Measurements from ENCODE around the gene KRTAP3-1.
"Not testable (repeated sequence)": the region's sequence is repeated elsewhere in the genome, so short reads cannot be mapped to it uniquely, and the experiment has no call there.

Gene KRTAP3-1

DNA sequence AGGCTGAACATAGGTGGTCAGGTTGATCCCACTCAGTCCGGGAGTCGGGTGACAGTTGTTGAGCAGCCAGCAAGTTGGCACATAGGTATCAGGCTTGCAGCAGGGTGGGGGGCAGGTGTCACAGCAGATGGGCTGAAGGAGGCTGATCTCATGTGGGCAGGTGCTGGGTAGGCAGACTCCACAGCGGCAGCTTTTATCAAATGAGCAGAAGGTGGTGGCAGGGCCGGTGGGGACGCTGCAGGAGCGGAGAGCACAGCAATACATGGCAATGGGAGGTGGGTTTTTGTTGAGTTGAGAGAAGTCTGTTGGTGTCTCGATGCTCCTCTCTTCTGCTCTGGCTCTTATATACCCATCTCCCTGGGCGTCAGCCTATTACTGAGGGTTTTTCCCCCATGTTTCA is at the start of gene KRTAP3-1:
Gene KRTAP3-1 (minus strand): TSS at position 318 of the 400 bp plus-strand sequence. CDS start 54 bp downstream, at position 264.
- no peak for DNase-seq

DNA sequence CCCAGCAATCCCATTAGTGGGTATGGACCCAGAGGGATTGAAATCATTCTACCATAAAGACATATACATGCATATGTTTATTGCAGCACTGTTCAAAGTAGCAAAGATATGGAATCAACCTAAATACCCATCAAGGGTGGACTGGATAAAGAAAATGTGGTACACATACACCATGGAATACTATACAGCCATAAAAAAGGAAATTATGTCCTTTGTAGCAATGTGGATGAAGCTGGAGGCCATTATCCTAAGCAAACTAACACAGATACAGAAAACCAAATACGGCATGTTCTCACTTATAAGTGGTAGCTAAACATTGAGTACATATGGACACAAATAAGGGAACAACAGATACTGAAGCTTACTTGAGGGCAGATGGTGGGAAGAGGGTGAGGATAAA is 48.6 kb upstream of the KRTAP3-1 start:
- DNase-seq, result no peak

DNA sequence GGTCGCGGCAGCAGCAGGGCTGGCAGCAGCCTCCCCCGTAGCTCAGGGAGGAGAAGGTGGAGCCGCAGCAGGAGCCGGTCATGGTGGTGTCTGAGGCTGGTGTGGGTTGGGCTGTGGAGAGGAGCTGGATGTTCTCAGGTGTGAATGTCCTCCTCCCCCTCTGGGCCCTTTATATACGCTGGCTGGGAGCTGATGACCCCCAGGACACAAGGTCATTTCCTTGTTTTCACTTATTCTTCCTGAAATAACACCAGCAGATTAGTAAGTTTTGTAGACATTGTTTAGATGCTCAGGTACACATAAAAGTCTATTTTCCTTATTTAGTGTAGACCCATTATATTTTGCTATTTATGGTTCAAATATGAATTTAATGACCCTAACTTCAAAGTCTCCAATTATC is 46.2 kb upstream of the KRTAP3-1 start, which contains the start of gene KRTAP2-2:
Gene KRTAP2-2 (minus strand): TSS at position 101 of the 400 bp plus-strand sequence. CDS start 19 bp downstream, at position 82.
- not testable (repeated sequence) for DNase-seq

DNA sequence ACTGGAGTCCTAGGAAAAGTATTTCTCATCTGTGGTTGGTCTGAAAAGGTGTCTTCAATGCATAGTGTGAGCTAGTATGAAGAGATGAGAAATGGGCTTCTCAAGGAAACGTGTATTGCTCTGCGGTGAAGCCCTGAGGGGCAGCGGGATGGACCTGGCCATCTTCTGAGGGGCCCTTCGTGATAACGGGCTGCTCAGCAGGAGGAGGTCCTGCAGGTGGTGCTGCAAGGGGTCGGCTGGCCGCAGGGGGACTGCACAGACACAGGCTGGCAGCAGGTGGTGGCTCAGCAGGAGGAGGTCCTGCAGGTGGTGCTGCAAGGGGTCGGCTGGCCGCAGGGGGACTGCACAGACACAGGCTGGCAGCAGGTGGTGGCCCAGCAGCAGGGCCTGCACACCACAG is 45.6 kb upstream of the KRTAP3-1 start:
- not testable (repeated sequence) for DNase-seq

DNA sequence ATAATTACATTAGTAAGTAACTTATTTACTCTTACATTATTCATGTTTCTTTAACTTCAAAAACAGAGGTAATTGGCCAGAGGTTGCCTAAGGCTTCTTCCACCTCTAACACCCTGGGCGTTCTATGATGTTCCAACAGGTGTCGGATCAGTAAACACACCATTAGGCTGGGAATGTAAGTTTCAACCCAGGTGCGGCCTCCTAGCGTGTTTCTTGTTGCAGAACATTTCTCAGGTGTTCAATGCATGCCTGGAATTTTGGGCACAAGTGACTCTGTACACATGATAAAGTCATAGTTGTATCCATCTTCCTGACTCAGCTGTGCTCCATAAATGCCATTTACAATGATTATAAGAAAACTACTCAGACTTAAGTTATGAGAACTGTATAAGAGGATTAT is 45.1 kb upstream of the KRTAP3-1 start:
- DNase-seq, result no peak

DNA sequence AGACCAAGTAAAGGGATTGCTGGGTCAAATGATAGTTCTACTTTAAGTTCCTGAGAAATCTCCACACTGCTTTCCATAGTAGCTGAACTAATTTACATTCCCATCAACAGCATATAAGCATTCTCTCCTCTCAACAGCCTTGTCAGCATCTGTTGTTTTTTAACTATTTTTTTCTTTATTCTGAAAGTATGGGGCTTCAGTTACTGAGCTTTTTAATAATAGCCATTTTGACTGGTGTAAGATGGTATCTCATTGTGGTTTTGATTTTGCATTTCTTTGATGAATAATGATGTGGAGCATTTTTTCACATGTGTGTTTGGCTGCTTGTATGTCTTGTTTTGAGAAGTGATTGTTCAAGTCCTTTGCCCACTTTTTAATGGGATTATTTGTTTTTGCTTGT is 43.6 kb upstream of the KRTAP3-1 start:
- DNase-seq, result no peak

DNA sequence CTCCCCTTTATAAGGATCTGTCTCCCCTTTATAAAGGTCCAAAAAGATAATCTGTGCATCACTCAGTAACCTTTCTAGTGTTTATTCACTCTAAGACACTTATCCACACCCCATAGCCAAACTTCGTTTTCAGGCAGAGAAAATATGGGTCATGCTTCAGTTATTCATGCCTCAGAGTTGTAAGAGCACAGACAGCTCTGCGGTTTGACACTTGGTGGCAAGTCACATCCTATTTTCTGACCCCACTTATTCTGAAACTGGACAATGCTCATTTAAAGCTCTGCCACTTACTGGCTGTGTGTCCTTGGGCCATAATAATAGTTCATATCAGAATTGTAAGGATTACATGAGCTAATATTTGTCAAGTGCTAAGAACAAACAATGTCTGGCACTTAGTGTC is 40.2 kb upstream of the KRTAP3-1 start:
- no peak for DNase-seq

DNA sequence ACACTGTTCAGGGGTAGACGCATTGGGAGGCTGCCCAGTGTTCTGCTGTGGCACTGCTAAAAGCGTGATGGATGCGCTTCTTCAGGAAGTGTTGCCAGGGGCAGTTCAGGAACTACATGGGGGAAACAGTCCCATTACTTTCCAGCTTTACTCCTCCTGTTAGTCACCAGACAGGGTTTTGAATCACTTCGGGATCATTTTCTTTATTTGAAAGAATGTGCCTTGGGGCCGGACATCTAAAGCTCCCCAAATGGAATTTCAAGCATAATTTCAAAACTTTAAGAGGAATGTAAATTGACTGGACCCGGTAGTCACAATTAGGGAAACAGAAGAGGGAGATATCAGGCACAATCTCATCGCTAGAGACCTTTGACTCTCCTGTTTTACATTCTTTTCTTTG is 39.5 kb upstream of the KRTAP3-1 start:
- no peak for DNase-seq

DNA sequence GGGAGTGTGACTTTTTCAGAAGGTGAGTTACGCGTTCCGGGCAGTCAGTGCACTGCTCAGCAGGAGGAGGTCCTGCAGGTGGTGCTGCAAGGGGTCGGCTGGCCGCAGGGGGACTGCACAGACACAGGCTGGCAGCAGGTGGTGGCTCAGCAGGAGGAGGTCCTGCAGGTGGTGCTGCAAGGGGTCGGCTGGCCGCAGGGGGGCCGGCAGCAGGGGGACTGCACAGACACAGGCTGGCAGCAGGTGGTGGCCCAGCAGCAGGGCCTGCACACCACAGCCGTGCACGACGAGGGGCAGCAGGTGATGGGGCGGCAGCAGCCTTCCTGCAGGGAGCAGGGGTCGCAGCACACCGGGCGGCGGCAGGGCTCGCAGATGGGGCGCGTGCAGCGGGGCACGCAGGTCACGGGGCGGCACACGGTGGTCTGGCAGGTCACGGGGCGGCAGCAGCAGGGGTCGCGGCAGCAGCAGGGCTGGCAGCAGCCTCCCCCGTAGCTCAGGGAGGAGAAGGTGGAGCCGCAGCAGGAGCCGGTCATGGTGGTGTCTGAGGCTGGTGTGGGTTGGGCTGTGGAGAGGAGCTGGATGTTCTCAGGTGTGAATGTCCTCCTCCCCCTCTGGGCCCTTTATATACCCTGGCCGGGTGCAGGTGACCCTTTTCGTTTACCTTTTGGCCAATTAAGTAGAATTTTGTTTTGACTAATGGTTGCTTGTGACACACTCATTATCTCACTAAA is 38.0 kb upstream of the KRTAP3-1 start, which contains the start of gene KRTAP2-1:
Gene KRTAP2-1 (minus strand): TSS at position 582 of the 731 bp plus-strand sequence. CDS start 49 bp downstream, at position 533.
- not testable (repeated sequence) for DNase-seq

DNA sequence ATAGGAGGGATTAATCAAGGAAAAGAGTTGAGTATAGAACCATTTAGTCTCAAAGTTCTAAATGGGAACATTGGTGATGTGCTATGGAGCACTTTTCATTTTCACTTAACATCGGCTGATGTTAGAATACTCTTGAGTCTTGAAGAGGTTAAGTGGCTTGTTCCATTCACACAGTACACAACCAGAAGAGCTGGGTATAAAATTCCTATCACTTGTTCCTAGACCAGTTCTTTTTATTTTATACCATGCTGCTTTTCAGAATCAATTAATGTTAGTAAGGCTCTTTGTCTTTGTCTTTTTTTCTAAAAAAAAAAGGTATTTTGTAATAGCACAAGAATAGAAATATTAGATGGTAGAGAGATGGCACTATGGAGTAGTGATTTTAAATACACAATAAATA is 34.0 kb upstream of the KRTAP3-1 start:
- DNase-seq, result no peak

DNA sequence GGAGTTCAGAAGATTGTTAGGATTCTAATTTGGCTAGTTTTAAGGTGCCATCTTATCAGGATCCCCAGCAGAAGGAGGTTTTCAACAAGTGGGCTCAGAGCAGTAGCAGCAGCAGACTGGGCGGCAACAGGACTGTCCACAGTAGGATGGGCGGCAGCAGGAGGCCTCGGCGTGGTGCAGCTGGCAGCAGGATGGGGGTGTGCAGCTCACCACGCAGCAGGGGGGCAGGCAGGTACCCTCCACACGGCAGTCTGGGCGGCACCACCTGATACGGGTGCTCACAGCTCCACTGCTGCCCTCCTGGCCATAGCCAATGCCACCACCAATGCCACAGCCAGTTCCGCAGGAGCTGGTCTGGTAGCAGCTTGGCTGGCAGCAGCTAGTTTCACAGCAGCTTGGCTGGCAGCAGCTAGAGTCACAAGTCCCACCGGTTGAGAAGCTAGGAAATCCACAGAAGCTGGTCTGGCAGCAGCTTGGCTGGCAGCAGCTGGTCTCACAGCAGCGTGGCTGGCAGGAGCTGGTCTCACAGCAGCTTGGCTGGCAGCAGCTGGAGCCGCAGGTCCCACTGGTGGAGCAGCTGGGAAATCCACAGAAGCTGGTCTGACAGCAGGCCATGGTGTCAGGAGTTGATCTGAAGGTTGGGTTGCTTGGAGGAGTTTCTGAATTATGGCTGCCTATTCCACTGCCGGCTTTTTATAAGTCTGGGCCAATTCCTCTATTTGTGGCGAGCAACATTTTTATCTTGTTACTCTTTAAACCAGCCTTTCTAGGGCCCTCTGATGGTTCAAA is 32.0 kb upstream of the KRTAP3-1 start, which contains the start of gene KRTAP1-1:
Gene KRTAP1-1 (minus strand): TSS at position 668 of the 789 bp plus-strand sequence. CDS start 53 bp downstream, at position 615.
- DNase-seq, result not testable (repeated sequence)

DNA sequence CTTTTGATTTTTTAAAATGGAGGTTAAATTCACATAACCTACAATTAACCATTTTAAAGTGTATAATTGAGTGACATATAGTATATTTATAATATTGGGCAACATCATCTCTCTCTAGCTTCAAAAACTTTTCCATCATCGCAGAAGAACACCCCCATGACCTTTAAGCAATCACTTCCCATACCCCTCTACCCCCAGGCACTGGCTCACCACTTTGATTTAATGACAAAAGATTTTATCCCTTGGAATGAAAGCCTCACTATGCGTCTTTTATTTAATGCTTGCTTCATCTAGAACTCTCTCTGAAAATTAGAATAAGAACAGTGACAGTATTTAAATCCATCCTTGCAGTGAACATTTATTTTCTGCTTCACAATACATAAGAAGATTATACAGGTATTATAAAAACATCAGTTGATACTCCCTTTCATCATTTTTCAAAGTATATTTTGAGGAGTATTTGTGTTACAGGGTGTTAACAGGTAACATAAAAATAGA is 29.0 kb upstream of the KRTAP3-1 start:
- no peak for DNase-seq

DNA sequence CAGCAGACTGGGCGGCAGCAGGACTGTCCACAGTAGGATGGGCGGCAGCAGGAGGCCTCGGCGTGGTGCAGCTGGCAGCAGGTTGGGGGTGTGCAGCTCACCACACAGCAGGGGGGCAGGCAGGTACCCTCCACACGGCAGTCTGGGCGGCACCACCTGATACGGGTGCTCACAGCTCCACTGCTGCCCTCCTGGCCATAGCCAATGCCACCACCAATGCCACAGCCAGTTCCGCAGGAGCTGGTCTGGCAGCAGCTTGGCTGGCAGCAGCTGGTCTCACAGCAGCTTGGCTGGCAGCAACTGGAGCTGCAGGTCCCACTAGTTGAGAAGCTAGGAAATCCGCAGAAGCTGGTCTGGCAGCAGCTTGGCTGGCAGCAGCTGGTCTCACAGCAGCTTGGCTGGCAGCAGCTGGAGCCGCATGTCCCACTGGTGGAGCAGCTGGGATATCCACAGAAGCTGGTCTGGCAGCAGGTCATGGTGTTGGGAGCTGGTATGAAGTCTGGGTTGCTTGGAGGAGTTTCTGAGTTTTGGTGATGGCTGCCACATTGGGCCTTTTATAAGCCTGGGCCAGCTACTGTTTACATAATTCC is 25.5 kb upstream of the KRTAP3-1 start, which contains the start of gene KRTAP1-3:
Gene KRTAP1-3 (minus strand): TSS at position 529 of the 590 bp plus-strand sequence. CDS start 53 bp downstream, at position 476.
- not testable (repeated sequence) for DNase-seq

DNA sequence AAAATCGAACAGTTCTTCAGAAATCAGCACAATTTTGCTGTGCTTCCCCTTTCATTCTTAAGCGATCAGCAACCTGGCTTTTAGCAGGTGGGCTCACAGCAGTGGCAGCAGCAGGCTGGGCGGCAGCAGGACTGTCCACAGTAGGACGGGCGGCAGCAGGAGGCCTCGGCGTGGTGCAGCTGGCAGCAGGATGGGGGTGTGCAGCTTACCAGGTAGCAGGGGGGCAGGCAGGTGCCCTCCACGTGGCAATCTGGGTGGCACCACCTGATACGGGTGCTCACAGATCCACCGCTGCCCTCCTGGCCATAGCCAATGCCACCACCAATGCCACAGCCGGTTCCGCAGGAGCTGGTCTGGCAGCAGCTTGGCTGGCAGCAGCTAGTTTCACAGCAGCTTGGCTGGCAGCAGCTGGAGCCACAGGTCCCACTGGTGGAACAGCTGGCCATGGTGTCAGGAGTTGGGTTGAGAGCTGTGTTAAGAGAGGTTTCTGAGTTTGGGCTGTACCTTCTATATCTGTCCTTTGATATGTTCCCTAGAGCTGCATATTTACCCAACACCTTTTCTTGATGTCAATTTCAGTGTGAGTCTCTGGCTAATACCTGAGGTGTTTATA is 20.8 kb upstream of the KRTAP3-1 start, which contains the start of gene KRTAP1-4:
Gene KRTAP1-4 (minus strand): TSS at position 563 of the 613 bp plus-strand sequence. CDS start 117 bp downstream, at position 446.
- no peak for DNase-seq

DNA sequence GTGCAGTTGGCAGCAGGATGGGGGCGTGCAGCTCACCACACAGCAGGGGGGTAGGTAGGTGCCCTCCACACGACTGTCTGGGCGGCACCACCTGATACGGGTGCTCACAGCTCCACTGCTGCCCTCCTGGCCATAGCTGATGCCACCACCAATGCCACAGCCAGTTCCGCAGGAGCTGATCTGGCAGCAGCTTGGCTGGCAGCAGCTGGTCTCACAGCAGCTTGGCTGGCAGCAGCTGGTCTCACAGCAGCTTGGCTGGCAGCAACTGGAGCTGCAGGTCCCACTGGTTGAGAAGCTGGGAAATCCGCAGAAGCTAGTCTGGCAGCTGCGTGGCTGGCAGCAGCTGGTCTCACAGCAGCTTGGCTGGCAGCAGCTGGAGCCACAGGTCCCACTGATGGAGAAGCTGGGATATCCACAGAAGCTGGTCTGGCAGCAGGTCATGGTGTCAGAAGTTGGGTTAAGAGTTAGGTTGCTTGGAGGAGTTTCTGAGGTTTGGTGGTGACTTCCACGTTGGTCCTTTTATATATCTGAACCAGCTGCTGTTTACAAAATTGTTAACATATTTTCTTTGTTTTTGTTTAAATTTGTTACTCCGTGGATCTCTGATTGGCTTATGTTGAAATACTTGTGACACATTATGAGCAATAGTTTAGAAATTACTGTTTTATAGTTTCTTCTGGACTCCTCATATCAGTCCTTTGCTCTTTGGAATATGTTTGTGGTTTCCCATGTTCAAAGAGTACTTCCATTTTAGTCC is 18.0 kb upstream of the KRTAP3-1 start, which contains the start of gene KRTAP1-5:
Gene KRTAP1-5 (minus strand): TSS at position 494 of the 757 bp plus-strand sequence. CDS start 53 bp downstream, at position 441.
- DNase-seq, result no peak

DNA sequence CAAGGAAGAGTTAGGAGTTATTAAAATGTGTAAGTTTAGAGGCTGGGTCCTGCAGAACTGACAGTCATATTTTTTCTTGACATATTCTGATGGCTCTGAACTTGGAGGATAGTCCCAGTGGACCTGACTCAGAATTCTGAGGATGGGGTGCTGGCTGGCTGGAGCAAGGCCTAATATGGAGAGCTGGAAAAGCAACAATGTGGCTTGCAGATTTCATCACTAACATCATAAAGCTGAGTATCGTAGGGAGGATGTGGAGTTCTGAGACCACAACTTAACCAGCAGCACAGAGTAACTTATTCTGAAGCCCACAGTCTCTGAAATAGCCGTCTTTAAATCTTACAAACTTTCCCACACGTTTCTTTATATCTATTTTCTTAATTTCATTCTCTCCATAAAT is 15.8 kb upstream of the KRTAP3-1 start:
- DNase-seq, result no peak

DNA sequence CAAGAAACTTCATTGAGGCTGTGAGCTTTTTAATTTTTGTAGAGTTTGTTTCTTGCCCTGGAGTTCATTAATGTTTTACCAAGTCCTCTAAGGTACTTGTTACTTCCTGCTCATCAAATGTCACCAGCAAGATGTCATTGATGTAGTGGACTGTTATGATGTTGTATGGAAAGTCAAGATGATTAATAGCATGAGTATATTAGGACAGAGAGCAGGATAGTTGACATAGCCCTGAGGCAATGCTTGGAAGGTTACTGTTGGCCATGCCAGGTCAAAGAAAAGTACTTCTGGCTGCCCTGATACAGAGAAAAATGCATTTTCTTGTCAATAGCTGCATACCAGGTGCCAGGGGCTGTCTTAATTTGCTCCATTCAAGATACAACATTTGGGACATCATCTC is 11.4 kb upstream of the KRTAP3-1 start:
- no peak for DNase-seq

DNA sequence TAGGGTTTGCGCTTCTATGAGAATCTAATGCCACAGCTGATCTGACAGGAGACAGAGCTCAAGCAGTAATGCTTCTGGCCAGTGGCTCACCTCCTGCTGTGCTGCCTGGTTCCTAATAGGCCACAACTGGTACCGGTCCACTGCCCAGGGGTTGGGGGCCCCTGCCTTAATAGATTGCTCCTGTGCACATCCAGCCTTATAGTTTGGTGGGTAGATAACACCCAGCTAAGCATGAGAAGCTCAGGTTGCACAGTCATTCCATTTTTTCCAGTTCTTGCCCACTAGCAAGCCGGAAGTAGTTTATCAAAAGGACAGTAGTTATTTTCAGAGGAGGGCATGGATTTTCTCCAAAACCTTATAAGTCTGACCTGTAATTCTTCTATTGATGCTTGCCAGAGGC is 10.5 kb upstream of the KRTAP3-1 start:
- DNase-seq, result no peak

DNA sequence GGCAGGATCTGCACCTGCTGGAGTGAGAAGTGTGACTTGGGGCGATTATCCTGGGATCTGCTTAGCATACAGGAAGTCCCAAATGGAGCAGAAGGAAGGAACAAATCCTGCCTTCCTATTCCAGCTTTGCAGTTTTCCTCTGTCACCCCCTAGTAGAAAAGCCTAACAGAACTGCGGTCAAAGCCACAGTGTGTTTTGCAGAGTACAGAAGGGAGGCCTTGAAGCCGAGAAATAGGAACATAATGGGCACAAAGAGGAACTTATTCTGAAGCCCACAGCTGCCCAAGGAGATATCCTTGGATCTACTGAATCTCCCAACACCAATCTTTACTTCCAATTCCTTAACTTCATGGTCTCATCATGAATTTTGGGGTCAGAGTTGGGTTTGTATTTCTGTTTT is 9.6 kb upstream of the KRTAP3-1 start:
- no peak for DNase-seq

DNA sequence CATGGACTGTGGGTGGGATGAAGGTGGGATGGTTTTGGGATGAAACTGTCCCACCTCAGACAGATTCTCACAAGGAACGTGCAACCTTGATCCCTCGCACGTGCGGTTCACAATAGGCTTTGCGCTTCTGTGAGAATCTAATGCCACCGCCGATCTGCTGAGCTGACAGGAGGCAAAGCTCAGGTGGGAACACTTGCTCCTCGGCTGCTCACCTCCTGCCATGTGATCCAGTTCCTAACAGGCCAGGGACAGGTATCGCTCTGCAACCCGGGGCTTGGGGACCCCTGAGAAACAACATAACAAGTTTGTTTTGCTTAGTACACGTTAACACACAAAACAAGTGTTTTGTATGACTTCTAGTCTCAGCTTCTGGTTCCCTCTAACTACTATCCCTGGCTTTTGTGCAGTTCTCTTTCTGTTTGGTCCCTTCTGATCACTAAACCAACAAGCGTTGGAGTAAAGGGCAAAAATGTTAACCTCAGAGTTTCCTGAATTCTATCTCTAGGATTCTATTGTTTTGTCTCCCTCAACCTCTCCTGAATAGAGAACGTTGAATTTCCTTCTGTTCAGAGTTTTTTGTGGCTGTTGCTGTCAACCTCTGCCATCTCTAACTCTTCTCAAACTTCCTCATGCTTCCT is 7.8 kb upstream of the KRTAP3-1 start:
- no peak for DNase-seq

DNA sequence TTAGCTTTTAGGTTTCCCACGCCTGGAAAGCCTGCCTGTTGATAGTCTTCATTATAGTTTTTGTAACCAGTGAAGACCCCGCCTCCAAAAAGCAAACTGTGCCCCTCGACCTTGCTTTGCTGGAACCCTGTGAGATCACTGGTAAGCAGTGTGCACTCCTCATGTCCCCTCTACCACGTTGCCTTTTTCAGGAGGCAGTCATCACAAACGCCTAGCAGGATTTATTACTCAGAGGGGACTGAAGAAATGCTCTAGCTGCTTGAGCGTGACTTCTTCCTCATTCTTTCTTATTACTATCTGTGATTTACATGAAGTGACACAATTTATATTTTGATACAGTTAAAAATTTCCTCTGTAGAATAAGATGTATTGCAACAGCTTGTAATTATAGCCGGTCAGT is 6.5 kb upstream of the KRTAP3-1 start:
- DNase-seq, result no peak
